HepG2 (cell line): Measurements from ENCODE around the gene FETUB. TPM values are rescaled to one million over a fixed set of nuclear protein-coding genes. Genes with fewer than 3 reads are reported as not detected.

Source experiments
- CCDC6 ChIP-seq: sonication (generic); formaldehyde crosslinking; IDR thresholded peaks from 2 replicates; pipeline ENCODE4 v1.8.1; 2022; ENCODE audit warnings: mild to moderate bottlenecking, missing genetic modification reagents, moderate library complexity
- EED ChIP-seq: sonication (generic); formaldehyde crosslinking; IDR thresholded peaks from 2 replicates; pipeline ENCODE4 v1.5.0; 2020; ENCODE audit warnings: mild to moderate bottlenecking, missing genetic modification reagents
- GATAD2A ChIP-seq: IDR thresholded peaks from 2 replicates; pipeline ENCODE4 v1.6.1; 2016
- HOXA3 ChIP-seq: sonication (generic); formaldehyde crosslinking; IDR thresholded peaks from 2 replicates; pipeline ENCODE4 v1.5.0; 2020; ENCODE audit warnings: missing genetic modification reagents
- KLF16 ChIP-seq, 2 experiments: sonication (generic) in 1 of 2; formaldehyde crosslinking in 1 of 2; IDR thresholded peaks; 2 replicates each; pipeline versions ENCODE4 v1.6.1 to v1.8.0; 2016 to 2023; ENCODE audit warnings: missing genetic modification reagents in 2 of 2, missing compliant biosample characterization in 1 of 2
- MBD4 ChIP-seq: IDR thresholded peaks from 2 replicates; pipeline ENCODE4 v1.6.1; 2012; ENCODE audit warnings: low read length, inconsistent platforms, borderline replicate concordance
- MED8 ChIP-seq: sonication (generic); formaldehyde crosslinking; IDR thresholded peaks from 2 replicates; pipeline ENCODE4 v1.8.1; 2023; ENCODE audit warnings: mild to moderate bottlenecking, missing genetic modification reagents; ENCODE audit not compliant: insufficient replicate concordance
- MXI1 ChIP-seq: IDR thresholded peaks from 3 replicates; pipeline ENCODE4 v1.6.1; 2012; ENCODE audit warnings: low read depth, low read length, inconsistent platforms, borderline replicate concordance
- MYNN ChIP-seq: sonication (generic); formaldehyde crosslinking; IDR thresholded peaks from 2 replicates; pipeline ENCODE4 v1.4.0; 2020; ENCODE audit warnings: mild to moderate bottlenecking, low read depth, missing genetic modification reagents
- NCOA2 ChIP-seq: sonication (generic); formaldehyde crosslinking; IDR thresholded peaks from 2 replicates; pipeline ENCODE4 v1.8.0; 2022; ENCODE audit warnings: inconsistent platforms
- NR2F6 ChIP-seq, 2 experiments: IDR thresholded peaks; 2 replicates each; pipeline ENCODE4 v1.6.1; 2016; ENCODE audit warnings: antibody characterized with exemption in 1 of 2, mild to moderate bottlenecking in 1 of 2
- RBM22 ChIP-seq: fragments of 200-400 bp; formaldehyde crosslinking; optimal IDR thresholded peaks from 2 replicates; pipeline ENCODE3; 2017; ENCODE audit warnings: mild to moderate bottlenecking, low read length, moderate library complexity
- REL ChIP-seq: sonication (generic); formaldehyde crosslinking; conservative IDR thresholded peaks from 2 replicates; pipeline ENCODE4 v1.8.0; 2022; ENCODE audit warnings: mild to moderate bottlenecking, missing genetic modification reagents, moderate library complexity
- SMARCE1 ChIP-seq: fragments of 450-650 bp; IDR thresholded peaks from 2 replicates; pipeline ENCODE4 v1.6.1; 2017; ENCODE audit warnings: borderline replicate concordance
- TCF7 ChIP-seq: sonication (generic); IDR thresholded peaks from 2 replicates; pipeline ENCODE4 v1.6.1; 2016; ENCODE audit warnings: antibody characterized with exemption, low read depth
- TEAD3 ChIP-seq: optimal IDR thresholded peaks from 2 replicates; pipeline ENCODE3; 2016; ENCODE audit warnings: borderline replicate concordance
- ZFAT ChIP-seq: sonication (generic); formaldehyde crosslinking; conservative IDR thresholded peaks from 2 replicates; pipeline ENCODE4 v1.8.1; 2023; ENCODE audit warnings: missing genetic modification reagents, inconsistent platforms
- ZNF782 ChIP-seq: sonication (generic); formaldehyde crosslinking; IDR thresholded peaks from 2 replicates; pipeline ENCODE4 v1.4.0; 2020; ENCODE audit warnings: missing genetic modification reagents, mild to moderate bottlenecking, borderline replicate concordance
- polyA plus RNA-seq, 8 experiments: library from polyadenylated mRNA; depleted of rRNA in 3 of 8; stranded (reverse) in 7 of 8; unstranded in 1 of 8; fragments of >200 nt; fragmentation: Illumina TruSeq in 4 of 8; extraction: Trizol in 4 of 8; gene quantifications; 2 replicates each; pipeline versions ENCODE4 v1.2.1 to v1.2.3, GENCODE V29; 2011 to 2016; ENCODE audit warnings: low read depth in 4 of 8, missing spikeins in 1 of 8, mixed read lengths in 1 of 8; ENCODE audit not compliant: insufficient read depth in 1 of 8
- total RNA-seq, 5 experiments: library from RNA; depleted of rRNA; stranded (reverse); fragments of >200 nt; fragmentation: Illumina TruSeq; extraction: Trizol; gene quantifications; 2 replicates each; pipeline ENCODE4 v1.2.3, GENCODE V29; 2016; ENCODE audit warnings: low read depth in 1 of 5
- TF ChIP-seq, protein P1 (sequence below): sonication (generic); formaldehyde crosslinking; IDR thresholded peaks from 2 replicates; pipeline ENCODE4 v1.4.0; 2020; ENCODE audit warnings: missing genetic modification reagents
- TF ChIP-seq, protein P2 (sequence below): sonication (generic); formaldehyde crosslinking; IDR thresholded peaks from 2 replicates; pipeline ENCODE4 v1.5.0; 2020; ENCODE audit warnings: missing genetic modification reagents
- TF ChIP-seq, protein P3 (sequence below): sonication (generic); formaldehyde crosslinking; IDR thresholded peaks from 2 replicates; pipeline ENCODE4 v1.4.0; 2020; ENCODE audit warnings: mild to moderate bottlenecking, missing genetic modification reagents
- TF ChIP-seq, protein P4 (sequence below): sonication (generic); formaldehyde crosslinking; IDR thresholded peaks from 2 replicates; pipeline ENCODE4 v1.4.0; 2020; ENCODE audit warnings: missing genetic modification reagents

The FETUB gene
- total and polyA plus RNA-seq, 2 of the 13 experiments (the other 11 are each of a cell fraction or from before 2014, with no cell fraction given) = 2.1 to 4.4 TPM

DNA sequence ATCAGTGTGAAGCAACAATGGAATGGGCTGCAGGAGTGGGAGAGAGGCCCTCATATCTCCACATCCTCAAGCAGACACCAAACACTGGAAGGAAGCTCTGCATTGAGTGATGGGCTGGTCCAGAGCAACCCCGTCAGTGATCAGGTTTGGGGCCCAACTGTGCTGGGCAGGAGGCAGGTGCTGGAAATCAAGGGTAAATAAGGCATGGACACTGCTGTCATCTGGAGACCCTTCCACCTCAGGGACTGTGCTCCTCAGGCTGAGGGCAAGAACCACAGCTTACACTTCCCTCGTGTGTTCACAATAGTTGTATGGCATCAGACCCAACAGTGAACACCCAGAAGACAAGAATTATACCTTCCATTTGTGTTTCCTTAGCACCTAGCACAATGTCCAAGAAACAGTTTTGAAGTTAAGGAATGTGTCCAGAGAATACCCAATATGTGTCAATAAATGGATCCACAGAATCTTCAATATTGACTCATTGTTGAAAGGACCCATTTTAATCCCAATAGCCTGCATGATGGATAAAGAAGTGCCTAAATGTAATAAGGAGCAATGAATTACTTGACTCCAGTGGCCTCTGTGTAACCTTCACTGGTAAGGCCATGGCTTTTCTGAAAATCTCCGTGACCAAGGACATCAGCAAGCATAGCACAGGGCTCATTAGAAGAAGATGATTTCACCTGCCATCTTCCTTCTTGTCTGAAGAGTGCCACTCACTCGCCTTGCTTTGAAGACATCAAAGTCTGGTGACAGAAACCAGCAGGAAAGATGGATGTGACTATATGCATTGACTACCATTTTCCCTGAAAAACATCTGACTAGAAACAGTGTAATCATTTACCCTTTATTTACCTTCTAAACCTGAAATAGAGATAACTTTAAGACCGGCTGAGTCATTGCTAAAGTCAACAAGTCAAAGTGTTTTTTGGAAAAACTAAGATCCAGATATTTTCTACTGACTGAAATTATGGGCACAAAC, 34.3 kb upstream of the FETUB start (continued):
- TF ChIP-seq SMARCE1 (no peak), RBM22 (no peak), MXI1 (no peak; the same call in 2 of the 3 replicates), EED (CRISPR knock-in tag) (no peak), GATAD2A (CRISPR knock-in tag) (peak; percentile 97), REL (CRISPR knock-in tag) (no peak), TCF7 (peak; percentile 94), MYNN (CRISPR knock-in tag) (no peak), NR2F6 (IDR thresholded peaks at IDR 0.05) (peak; percentile 57; the same call in 1 of the 2 replicates), NR2F6 (CRISPR knock-in tag; IDR thresholded peaks at IDR 0.05) (peak; percentile 72; the same call in 1 of the 2 replicates), ZFAT (CRISPR knock-in tag) (no peak), TEAD3 (peak; percentile 56), ZNF782 (CRISPR knock-in tag) (no peak), HOXA3 (peak; percentile 63; the same call in 1 of the 2 replicates), CCDC6 (CRISPR knock-in tag) (peak; percentile 45; the same call in 1 of the 2 replicates), KLF16 (CRISPR knock-in tag; IDR thresholded peaks at IDR 0.05) (peak in 1 of 2 experiments; percentile 51; a peak in 1 of 4 replicates), MBD4 (peak; percentile 86; the same call in 1 of the 2 replicates), NCOA2 (peak; percentile 95), MED8 (peak; percentile 89)
- TF ChIP-seq, protein P1, sequence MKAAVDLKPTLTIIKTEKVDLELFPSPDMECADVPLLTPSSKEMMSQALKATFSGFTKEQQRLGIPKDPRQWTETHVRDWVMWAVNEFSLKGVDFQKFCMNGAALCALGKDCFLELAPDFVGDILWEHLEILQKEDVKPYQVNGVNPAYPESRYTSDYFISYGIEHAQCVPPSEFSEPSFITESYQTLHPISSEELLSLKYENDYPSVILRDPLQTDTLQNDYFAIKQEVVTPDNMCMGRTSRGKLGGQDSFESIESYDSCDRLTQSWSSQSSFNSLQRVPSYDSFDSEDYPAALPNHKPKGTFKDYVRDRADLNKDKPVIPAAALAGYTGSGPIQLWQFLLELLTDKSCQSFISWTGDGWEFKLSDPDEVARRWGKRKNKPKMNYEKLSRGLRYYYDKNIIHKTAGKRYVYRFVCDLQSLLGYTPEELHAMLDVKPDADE (CRISPR knock-in tag) = no peak
- TF ChIP-seq, protein P2, sequence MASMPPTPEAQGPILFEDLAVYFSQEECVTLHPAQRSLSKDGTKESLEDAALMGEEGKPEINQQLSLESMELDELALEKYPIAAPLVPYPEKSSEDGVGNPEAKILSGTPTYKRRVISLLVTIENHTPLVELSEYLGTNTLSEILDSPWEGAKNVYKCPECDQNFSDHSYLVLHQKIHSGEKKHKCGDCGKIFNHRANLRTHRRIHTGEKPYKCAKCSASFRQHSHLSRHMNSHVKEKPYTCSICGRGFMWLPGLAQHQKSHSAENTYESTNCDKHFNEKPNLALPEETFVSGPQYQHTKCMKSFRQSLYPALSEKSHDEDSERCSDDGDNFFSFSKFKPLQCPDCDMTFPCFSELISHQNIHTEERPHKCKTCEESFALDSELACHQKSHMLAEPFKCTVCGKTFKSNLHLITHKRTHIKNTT = no peak
- TF ChIP-seq, protein P3, sequence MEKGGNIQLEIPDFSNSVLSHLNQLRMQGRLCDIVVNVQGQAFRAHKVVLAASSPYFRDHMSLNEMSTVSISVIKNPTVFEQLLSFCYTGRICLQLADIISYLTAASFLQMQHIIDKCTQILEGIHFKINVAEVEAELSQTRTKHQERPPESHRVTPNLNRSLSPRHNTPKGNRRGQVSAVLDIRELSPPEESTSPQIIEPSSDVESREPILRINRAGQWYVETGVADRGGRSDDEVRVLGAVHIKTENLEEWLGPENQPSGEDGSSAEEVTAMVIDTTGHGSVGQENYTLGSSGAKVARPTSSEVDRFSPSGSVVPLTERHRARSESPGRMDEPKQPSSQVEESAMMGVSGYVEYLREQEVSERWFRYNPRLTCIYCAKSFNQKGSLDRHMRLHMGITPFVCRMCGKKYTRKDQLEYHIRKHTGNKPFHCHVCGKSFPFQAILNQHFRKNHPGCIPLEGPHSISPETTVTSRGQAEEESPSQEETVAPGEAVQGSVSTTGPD (CRISPR knock-in tag) = no peak
- TF ChIP-seq, protein P4, sequence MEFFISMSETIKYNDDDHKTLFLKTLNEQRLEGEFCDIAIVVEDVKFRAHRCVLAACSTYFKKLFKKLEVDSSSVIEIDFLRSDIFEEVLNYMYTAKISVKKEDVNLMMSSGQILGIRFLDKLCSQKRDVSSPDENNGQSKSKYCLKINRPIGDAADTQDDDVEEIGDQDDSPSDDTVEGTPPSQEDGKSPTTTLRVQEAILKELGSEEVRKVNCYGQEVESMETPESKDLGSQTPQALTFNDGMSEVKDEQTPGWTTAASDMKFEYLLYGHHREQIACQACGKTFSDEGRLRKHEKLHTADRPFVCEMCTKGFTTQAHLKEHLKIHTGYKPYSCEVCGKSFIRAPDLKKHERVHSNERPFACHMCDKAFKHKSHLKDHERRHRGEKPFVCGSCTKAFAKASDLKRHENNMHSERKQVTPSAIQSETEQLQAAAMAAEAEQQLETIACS (CRISPR knock-in tag) = no peak
